GM18498 (cell line): ENCODE measurements around the gene GLUL.
"Not testable (repeated sequence)": the region's sequence is repeated elsewhere in the genome, so short reads cannot be mapped to it uniquely, and the experiment has no call there.

Source experiments
- ATAC-seq: cut with Tn5 transposase; IDR thresholded peaks from one replicate; pipeline ENCODE4 v1.9.1; 2021; ENCODE audit warnings: mild to moderate bottlenecking, moderate library complexity; ENCODE audit not compliant: unreplicated experiment

Gene GLUL

GRCh38 chr1:182370532-182370931 lies 21.1 kb downstream of the GLUL start:
- no peak for ATAC-seq

- no peak for ATAC-seq
These were observed 22.7 kb downstream of the GLUL start for GRCh38 chr1:182368903-182369302.

GRCh38 chr1:182368358-182368757 lies 23.2 kb downstream of the GLUL start:
- ATAC-seq = no peak

GRCh38 chr1:182367926-182368325 lies 23.7 kb downstream of the GLUL start:
- ATAC-seq = no peak

- ATAC-seq = no peak
These were observed 25.0 kb downstream of the GLUL start for GRCh38 chr1:182366596-182366995.

- ATAC-seq = no peak
These were observed 31.9 kb downstream of the GLUL start for GRCh38 chr1:182359645-182360044.

- no peak for ATAC-seq
These were observed 33.7 kb downstream of the GLUL start for GRCh38 chr1:182357913-182358312.

- no peak for ATAC-seq
These were observed 34.4 kb downstream of the GLUL start for GRCh38 chr1:182357171-182357570.

- ATAC-seq = no peak
These were observed 35.9 kb downstream of the GLUL start for GRCh38 chr1:182355723-182356098.

GRCh38 chr1:182351790-182352364 lies 39.7 kb downstream of the GLUL start:
- no peak for ATAC-seq

GRCh38 chr1:182350839-182351238 lies 40.8 kb downstream of the GLUL start:
- no peak for ATAC-seq

GRCh38 chr1:182348961-182349747 lies 42.4 kb downstream of the GLUL start:
- ATAC-seq = no peak

- ATAC-seq = no peak
These were observed 44.6 kb downstream of the GLUL start for GRCh38 chr1:182347019-182347418.

- no peak for ATAC-seq
These were observed 51.1 kb downstream of the GLUL start for GRCh38 chr1:182340233-182341058.

- ATAC-seq = no peak
These were observed 51.9 kb downstream of the GLUL start for GRCh38 chr1:182339684-182340083.

GRCh38 chr1:182338806-182339370 lies 52.7 kb downstream of the GLUL start:
- no peak for ATAC-seq

- ATAC-seq = no peak
These were observed 53.6 kb downstream of the GLUL start for GRCh38 chr1:182337736-182338571.

GRCh38 chr1:182335771-182336566 lies 55.6 kb downstream of the GLUL start:
- ATAC-seq = no peak

GRCh38 chr1:182333071-182333571 lies 58.5 kb downstream of the GLUL start:
- not testable (repeated sequence) for ATAC-seq
